Measurements from ENCODE around the gene DLL4. TPM values are rescaled to one million over a fixed set of nuclear protein-coding genes. Genes with fewer than 3 reads are reported as not detected.

Gene DLL4
- total RNA-seq, result 1.1 TPM

DNA sequence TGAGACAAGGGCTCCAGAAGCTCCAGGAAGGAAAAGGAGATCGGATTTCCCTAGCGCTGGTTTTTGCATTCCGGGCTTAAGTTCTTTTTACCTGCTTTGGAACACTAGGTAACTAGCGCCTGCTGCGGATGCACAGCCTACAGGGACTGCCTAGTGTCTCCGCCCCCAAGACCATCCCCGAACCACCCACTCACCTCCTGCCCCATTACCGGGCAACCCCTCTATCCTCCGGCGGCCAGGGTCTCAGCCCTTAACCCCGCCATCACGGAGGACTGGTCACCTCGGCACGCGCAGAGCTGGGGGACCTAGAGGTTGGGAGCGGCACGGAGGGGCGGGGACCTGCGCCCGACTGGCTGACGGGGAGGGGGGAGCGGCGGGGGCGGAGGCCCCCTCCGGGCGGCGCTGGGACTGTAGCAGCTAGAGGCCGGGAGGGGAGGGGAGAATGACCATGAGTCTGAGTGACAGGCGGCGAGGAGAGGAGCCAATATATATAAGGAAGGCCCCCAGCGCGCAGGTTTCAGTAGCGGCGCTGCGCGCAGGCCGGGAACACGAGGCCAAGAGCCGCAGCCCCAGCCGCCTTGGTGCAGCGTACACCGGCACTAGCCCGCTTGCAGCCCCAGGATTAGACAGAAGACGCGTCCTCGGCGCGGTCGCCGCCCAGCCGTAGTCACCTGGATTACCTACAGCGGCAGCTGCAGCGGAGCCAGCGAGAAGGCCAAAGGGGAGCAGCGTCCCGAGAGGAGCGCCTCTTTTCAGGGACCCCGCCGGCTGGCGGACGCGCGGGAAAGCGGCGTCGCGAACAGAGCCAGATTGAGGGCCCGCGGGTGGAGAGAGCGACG, at the start of gene DLL4:
Gene DLL4, plus strand, starts transcription at position 520 of the 839 bp plus-strand sequence. CDS start 329 bp downstream, outside the sequence.
- ATAC-seq, result peak; percentile 70

GRCh38 chr15:40879609-40880008, 49.5 kb upstream of the DLL4 start:
- ATAC-seq, result peak; percentile 82

GRCh38 chr15:40881351-40881750, 47.8 kb upstream of the DLL4 start:
- no peak for ATAC-seq

GRCh38 chr15:40886586-40886985, 42.6 kb upstream of the DLL4 start:
- ATAC-seq, result no peak

GRCh38 chr15:40889112-40889511, 40.0 kb upstream of the DLL4 start:
- ATAC-seq, result no peak

- ATAC-seq, result no peak
Measured at GRCh38 chr15:40891138-40891537, 38.0 kb upstream of the DLL4 start.

- peak; percentile 36 for ATAC-seq
Measured at GRCh38 chr15:40891810-40892446, 37.2 kb upstream of the DLL4 start.

DNA sequence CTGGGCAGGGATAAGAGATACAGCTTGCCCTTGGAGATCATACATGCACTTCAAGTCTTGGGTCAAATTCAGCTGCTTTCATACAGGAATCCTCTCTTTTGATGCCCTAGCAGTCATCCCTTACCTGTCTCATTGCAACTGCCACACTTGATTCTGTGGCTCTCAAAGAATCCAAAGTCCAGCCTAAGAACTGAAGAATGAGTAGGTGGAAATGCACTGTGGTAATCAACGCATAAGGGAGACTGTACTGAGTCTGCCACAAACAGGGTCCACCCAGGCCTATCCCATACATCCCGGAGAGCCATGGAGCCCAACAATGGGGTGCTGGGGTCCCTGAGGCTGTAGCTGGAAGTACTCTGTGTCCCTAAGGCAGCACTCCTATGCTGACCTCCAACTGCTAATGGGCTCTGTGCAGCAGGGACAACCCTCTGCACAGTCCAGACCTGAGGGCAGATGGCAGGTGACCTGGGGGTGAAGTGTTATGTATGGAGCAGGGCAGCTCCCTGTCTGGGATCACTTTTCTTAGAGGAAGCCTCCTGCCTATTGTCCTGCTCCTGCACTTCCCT, 36.6 kb upstream of the DLL4 start:
- ATAC-seq, result no peak

GRCh38 chr15:40893019-40893670, 36.0 kb upstream of the DLL4 start:
- ATAC-seq, result peak; percentile 7

DNA sequence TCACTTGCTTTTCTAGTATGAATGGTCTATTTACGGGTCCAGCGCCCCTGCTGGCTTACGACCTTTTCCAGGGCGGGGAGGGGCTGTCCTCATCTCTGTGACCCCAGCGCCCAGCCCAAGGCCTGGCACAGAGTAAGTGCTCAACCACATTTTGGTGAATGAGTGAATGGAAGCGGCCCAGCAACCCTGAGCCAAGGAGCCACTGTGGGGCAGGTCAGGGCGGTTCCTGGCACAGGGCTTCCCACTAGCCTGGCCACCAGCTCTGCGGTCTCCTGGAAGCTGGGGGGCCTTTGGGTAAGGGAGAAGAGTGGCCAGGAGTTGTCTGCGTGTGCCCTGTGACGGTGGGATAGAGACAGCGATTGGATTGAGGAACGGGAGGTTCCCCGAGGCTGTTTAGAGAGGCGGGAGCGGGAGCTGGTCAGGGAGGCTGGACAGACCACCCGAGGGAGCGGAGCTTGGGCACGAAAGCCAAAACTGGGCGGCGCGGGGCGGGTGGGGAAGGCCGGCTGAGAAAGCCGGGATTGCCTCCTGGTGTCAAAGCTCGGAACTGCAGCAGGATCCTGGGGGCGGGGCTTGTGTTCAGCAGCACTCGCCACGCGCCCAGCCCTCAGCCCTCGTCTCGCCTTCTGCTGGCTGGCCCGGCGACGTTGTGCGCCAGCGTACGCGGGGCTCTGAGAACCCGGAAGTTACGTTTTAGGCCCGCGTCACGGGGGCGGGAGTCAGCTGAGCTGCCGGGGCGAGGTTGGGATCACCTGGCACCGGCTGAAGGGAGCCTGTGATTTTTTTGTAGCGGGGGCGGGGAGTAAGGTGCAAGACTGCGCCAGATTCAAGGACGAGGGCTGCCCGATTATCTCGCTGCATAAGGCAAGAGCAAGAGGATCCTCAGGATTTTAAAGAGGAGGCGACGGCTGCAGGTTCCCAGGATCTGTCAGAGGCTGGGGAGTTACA, 35.1 kb upstream of the DLL4 start, which contains the start of gene VPS18:
Gene VPS18, plus strand, starts transcription at position 718 of the 948 bp plus-strand sequence. CDS start 319 bp downstream, outside the sequence.
- peak; percentile 94 for ATAC-seq

DNA sequence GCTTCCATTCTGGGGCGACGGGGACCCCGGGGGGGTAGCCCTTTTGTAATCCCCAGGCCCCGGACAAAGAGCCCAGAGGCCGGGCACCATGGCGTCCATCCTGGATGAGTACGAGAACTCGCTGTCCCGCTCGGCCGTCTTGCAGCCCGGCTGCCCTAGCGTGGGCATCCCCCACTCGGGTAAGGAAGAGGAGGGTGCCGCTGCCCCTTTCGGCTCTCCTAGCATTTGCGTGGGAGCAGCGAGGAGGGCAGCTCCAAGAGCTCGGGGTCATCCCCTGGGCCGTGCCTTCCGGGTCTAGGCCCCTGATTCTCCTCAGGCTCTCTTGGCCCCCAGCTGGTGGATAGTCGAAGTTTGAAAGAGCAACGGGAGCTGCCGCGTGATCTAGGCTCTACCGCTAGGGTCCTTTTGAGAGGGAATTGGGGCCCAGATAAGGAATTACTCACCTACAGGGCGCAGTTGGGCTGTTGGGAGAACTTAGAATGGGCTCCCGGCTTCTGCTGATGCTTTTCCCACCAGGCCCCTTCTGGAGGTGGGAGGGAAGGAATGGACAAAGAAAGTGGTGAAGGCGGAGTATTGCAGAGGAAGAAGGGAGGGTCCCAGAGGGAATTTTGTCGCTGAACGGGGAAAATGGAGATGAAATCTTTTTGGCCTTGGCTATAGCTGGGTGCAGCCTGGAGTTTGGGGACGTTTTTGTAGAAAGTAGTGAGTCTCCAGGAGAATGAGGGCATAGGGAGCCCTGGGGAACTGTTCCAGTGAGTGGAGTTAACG, 34.3 kb upstream of the DLL4 start:
- peak; percentile 34 for ATAC-seq

GRCh38 chr15:40899536-40900207, 29.5 kb upstream of the DLL4 start:
- no peak for ATAC-seq

GRCh38 chr15:40900256-40901052, 28.7 kb upstream of the DLL4 start:
- ATAC-seq, result no peak

DNA sequence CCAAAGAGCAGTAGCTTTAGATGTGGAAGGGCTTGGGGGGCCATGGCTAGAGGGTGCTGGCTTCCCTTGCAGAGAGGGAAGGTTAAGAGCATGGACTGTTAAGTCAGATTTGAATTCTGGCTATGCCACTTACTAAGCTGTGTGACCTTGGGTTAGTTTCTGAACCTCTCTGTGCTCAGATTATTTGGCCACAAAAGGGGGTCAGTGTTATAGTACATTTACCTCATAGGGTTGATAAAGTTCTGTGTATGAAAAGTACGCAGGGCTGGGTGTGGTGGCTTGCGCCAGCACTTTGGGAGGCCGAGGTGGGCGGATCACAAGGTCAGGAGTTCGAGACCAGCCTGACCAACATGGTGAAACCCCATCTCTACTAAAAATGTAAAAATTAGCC, 28.1 kb upstream of the DLL4 start:
- no peak for ATAC-seq

- ATAC-seq, result no peak
Measured at GRCh38 chr15:40902605-40903561, 26.3 kb upstream of the DLL4 start.

GRCh38 chr15:40904552-40905201, 24.5 kb upstream of the DLL4 start:
- ATAC-seq, result no peak

- ATAC-seq, result peak; percentile 84
Measured at GRCh38 chr15:40906091-40906990, 22.8 kb upstream of the DLL4 start.
